ENCODE results near the gene DIS3L2. TPM values are rescaled to one million over a fixed set of nuclear protein-coding genes. Genes with fewer than 3 reads are reported as not detected.

Gene DIS3L2
- total and polyA plus RNA-seq, 2 of the 8 experiments (the other 6 are each of a cell fraction or from before 2014, with no cell fraction given): 11.5 to 21.6 TPM

- TF ChIP-seq ASH2L (IDR thresholded peaks at IDR 0.05; ENCODE audit: low read length): no peak
- no peak for TF ChIP-seq NRF1 (IDR thresholded peaks at IDR 0.05; ENCODE audit: low read depth, low read length)
These were observed 136.2 kb downstream of the DIS3L2 start (continued) for GRCh38 chr2:232097758-232098157.

Data from H1 (cell line).